Fibroblast of skin of right biceps (primary cell): ENCODE measurements around the gene FCRLB.
"Not testable (repeated sequence)": the region's sequence is repeated elsewhere in the genome, so short reads cannot be mapped to it uniquely, and the experiment has no call there.

Source experiments
- DNase-seq: peaks from one replicate; pipeline ENCODE4 v3.0.0-alpha.2; 2013

Gene FCRLB

GRCh38 chr1:161743231-161743630 is 21.9 kb downstream of the FCRLB start:
- DNase-seq, result no peak

GRCh38 chr1:161747801-161748200 is 26.5 kb downstream of the FCRLB start:
- no peak for DNase-seq

- DNase-seq, result peak; percentile 96
Observed at GRCh38 chr1:161749509-161750407, 28.4 kb downstream of the FCRLB start, which contains the start of gene DUSP12. Gene DUSP12, plus strand, starts transcription at chr1:161749786. Its CDS starts 16 bp downstream, at chr1:161749802.

GRCh38 chr1:161763522-161764098 is 42.3 kb downstream of the FCRLB start:
- no peak for DNase-seq

DNA sequence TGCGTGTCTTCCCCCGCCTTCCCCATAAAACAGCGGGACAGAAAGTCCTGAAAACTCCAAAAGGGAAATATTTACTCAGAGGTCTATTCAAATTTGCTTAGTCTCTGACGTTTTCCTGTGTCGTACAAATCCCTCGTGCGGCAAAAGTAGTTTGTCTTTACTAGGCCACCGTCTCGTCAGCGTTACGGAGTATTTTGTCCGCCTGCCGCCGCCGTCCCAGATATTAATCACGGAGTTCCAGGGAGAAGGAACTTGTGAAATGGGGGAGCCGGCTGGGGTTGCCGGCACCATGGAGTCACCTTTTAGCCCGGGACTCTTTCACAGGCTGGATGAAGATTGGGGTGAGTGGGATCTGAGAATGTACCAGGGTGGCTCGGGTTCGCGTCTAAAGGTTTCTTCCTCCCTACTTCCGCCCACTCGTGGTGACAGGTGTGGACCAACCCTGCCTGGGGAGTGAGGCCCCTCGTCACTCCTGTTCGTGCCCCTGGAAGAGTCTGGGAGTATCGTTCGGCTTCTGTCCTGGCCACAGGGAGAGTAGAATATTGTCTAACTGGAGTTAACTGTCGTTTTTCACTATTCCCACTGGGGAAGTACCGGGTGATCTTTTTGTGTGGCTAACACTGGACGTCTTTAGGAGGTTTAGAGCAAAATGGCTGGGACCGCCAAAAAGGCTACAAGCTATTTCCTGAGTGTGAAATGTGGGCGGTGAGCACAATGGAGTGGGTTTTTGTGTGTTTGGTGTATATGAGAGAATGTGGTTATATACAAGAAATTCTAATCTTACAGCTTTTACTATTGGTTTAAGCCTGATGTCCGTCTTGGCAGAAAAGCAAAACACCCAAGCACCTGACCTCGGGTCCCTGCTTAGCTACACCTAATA is 45.0 kb downstream of the FCRLB start, which contains the start of gene ATF6:
TSS of gene ATF6 (plus strand) at position 219 of the 880 bp plus-strand sequence. CDS start at position 260, 41 bp downstream.
- peak; percentile 95 for DNase-seq

DNA sequence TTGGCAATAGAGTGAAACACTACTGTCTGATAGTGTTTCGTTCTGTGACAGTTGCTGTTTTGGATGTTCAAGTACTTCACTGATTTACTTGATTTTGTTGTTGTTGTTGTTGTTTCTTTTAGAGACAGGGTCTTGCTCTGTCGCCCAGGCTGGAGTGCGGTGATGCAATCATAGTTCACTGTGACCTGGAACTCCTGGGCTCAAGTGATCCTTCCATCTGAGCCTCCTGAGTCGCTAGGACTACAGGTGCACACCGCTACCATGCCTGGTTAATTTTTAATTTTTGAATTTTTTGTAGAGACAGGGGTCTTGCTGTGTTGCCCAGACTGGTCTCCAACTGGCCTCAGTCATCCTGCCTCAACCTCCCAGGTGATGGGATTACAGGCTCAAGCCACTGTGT is 47.1 kb downstream of the FCRLB start:
- no peak for DNase-seq

DNA sequence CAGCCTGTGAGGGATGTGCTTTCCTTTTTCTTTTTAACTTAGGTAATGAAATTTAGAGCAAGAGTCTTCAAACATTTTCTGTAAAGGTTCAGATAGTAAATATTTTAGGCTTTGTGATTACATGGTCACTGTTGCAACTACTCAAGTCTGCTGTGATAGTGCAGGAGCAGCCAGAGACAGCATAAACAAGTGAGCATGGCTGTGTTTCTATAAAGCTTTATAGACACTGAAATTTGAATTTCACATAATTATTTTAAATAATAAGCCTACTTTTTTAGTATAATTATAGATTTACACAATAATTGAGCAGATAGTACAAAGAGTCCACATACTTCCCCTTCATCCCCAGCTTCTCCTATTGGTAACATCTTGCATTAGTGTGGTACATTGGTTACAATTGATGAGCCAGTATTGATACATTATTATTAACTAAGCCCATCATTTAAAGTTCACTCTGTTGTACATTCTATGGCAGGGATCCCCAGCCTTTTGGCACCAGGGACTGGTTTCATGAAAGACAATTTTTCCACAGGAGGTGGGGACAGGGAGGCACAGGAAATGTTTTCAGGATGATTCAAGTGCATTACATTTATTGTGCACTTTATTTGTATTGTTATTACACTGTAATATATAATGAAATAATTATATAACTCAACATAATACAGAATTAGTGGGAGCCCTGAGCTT is 47.8 kb downstream of the FCRLB start:
- no peak for DNase-seq

- DNase-seq, result not testable (repeated sequence)
Observed at GRCh38 chr1:161769673-161770045, 48.3 kb downstream of the FCRLB start.

DNA sequence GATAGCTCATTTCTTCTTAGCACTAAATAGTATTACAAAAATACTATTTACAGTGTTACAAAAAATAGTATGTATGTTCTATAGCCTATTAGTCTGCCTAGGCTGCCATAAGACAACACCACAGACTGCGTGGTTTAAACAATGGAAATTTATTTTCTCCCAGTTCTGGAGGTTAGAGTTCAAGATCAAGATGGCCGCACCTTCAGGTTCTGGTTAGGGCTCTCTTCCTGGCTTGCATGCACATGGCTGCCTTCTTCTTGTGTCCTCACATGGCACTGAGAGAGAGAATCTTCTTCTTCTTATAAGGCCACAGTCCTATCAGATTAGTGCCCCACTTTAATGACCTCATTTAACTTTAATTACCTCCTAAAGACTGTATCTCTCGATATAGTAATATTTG is 48.9 kb downstream of the FCRLB start:
- no peak for DNase-seq

DNA sequence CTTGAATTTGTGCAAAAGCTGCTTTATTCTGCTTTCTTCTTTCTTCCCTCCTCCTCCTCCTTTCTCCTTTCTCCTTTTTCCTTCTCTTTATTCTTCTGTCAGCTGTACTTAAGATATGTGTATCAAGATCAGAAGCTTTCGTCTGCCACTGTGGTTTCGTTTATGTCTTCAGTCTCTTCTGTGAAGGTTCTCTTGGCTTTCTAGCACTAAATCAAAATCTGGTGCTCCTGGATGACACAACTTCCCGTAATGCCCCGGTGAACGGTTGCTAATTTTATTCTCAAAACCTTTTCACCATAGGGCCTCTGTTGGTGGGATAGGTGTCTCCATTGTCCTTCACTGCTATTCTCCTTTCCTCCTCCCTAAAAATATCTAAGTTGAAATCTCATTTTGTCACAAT is 49.8 kb downstream of the FCRLB start:
- DNase-seq, result no peak

DNA sequence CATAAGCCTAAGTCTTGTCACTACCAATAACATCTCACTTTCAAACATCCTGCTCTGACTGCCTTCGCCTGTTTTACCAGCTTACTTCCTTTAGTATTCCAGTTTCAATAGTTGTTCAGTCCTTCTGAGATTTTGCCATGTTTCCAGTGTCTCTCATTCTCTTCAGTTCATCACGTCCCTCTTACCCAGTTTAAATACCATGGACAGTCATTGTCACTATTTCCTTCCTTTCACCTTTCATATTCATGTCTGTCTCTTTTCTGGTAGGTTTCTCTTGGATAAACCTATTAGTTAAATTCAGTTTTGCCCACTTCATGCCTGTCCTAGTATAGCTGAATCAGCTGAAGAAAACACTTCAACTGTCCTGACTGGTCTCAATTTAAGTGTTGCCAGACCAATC is 50.6 kb downstream of the FCRLB start:
- DNase-seq, result no peak

GRCh38 chr1:161772397-161772796 is 51.1 kb downstream of the FCRLB start:
- no peak for DNase-seq

DNA sequence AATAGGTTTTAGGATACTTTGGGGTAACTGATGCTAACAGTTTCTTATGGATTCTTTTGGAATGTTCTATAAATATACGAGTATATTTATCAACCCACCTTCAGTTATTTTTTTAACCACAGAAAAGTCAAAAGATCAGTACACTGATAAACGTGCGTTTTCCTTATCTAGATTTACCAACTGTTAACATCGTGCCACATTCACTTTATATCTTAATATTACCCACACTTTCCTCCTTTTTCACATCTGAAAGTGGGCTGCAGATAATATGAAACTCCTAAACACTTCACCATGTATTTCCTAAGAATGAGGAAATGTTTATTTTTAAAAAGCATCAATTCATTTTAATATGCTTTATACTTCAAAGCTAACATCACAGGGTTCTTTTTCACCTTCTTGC is 52.4 kb downstream of the FCRLB start:
- DNase-seq, result no peak

- no peak for DNase-seq
Observed at GRCh38 chr1:161777261-161777660, 55.9 kb downstream of the FCRLB start.
